OCI-LY7 (cell line): ENCODE measurements around the gene CFAP61. TPM values are rescaled to one million over a fixed set of nuclear protein-coding genes. Genes with fewer than 3 reads are reported as not detected.

Experiments used
- BruUV-seq: library from RNA; stranded (reverse); fragments of 400-500 nt; replicated peaks from 2 replicates; lab custom pipeline; 2021; lab: Mats Ljungman, UMichigan
- CTCF ChIA-PET: fragments of 300-600 bp; sonication (Branson Sonifier 250); formaldehyde crosslinking; loops from one replicate; lab custom pipeline; 2022; ENCODE audit warnings: antibody characterized with exemption; ENCODE audit not compliant: unreplicated experiment; lab: Charles Lee
- POLR2A ChIA-PET: fragments of 300-600 bp; sonication (Branson Sonifier 250); formaldehyde crosslinking; loops from one replicate; lab custom pipeline; 2022; ENCODE audit warnings: antibody characterized with exemption; lab: Charles Lee
- DNase-seq: peaks from one replicate; pipeline ENCODE4 v3.0.0-alpha.2; 2015; ENCODE audit warnings: low spot score
- H2AFZ ChIP-seq: fragments of 200-600 bp; sonication (generic), shearing (Covaris generic); 2 replicates; pipeline ENCODE4 v1.6.1; 2014; ENCODE audit warnings: mild to moderate bottlenecking, antibody characterized with exemption, low read length, moderate library complexity
- H3K27ac ChIP-seq: fragments of 200-600 bp; sonication (generic); 2 replicates; pipeline ENCODE4 v1.5.1; 2014; ENCODE audit warnings: mixed run types, low read depth, mild to moderate bottlenecking, moderate library complexity, low read length, inconsistent platforms; ENCODE audit not compliant: poor library complexity, severe bottlenecking
- H3K36me3 ChIP-seq: fragments of 200-600 bp; sonication (generic); 2 replicates; pipeline ENCODE4 v1.6.1; 2014; ENCODE audit warnings: mild to moderate bottlenecking, antibody characterized with exemption, low read length, moderate library complexity, mixed read lengths; ENCODE audit not compliant: insufficient read depth
- H3K4me1 ChIP-seq: fragments of 200-600 bp; sonication (generic); 2 replicates; pipeline ENCODE4 v1.5.1; 2014; ENCODE audit warnings: mild to moderate bottlenecking, low read length; ENCODE audit not compliant: insufficient read depth, poor library complexity, severe bottlenecking
- H3K4me2 ChIP-seq: fragments of 200-600 bp; sonication (generic); 2 replicates; pipeline ENCODE4 v1.6.1; 2014; ENCODE audit warnings: mild to moderate bottlenecking, low read length
- H3K4me3 ChIP-seq: fragments of 200-600 bp; sonication (generic); 2 replicates; pipeline ENCODE4 v1.5.1; 2014; ENCODE audit warnings: mild to moderate bottlenecking, low read depth, low read length; ENCODE audit not compliant: poor library complexity, severe bottlenecking
- H3K79me2 ChIP-seq: fragments of 200-600 bp; sonication (generic); 2 replicates; pipeline ENCODE4 v1.6.1; 2016; ENCODE audit warnings: low read depth, mild to moderate bottlenecking, low read length, moderate library complexity, mixed read lengths; ENCODE audit not compliant: insufficient read depth
- H3K9me2 ChIP-seq: fragments of 200-600 bp; sonication (generic); 2 replicates; pipeline ENCODE4 v1.6.1; 2016; ENCODE audit warnings: mild to moderate bottlenecking, low read length, mixed read lengths; ENCODE audit not compliant: insufficient read depth
- H3K9me3 ChIP-seq: fragments of 200-600 bp; sonication (generic); 2 replicates; pipeline ENCODE4 v1.6.1; 2014; ENCODE audit warnings: mild to moderate bottlenecking, mixed run types, low read length, mixed read lengths
- H4K20me1 ChIP-seq: fragments of 200-600 bp; sonication (generic); 2 replicates; pipeline ENCODE4 v1.6.1; 2014; ENCODE audit warnings: mild to moderate bottlenecking, antibody characterized with exemption, low read length, moderate library complexity, mixed read lengths; ENCODE audit not compliant: insufficient read depth
- CTCF ChIP-seq: fragments of 200-600 bp; sonication (generic); conservative IDR thresholded peaks from 2 replicates; pipeline ENCODE4 v1.5.1; 2014; ENCODE audit warnings: mild to moderate bottlenecking, antibody characterized with exemption, low read length, moderate library complexity, mixed read lengths
- EZH2phosphoT487 ChIP-seq: fragments of 200-600 bp; sonication (generic); IDR thresholded peaks from 2 replicates; pipeline ENCODE4 v1.6.1; 2018; ENCODE audit warnings: low read depth, borderline replicate concordance, mild to moderate bottlenecking, mixed run types, antibody characterized with exemption, low read length, moderate library complexity, mixed read lengths
- intact Hi-C: fragments of 100-400 bp; cut with micrococcal nuclease; formaldehyde crosslinking; loops from one replicate; pipeline ENCODE4 v1.10.0; 2022; ENCODE audit not compliant: unreplicated experiment
- total RNA-seq, 2 experiments: library from RNA; depleted of rRNA in 1 of 2; stranded (reverse); fragments of >200 nt in 1 of 2; shearing (Covaris generic) in 1 of 2; gene quantifications; 2 replicates each; pipeline ENCODE4 v1.2.3, GENCODE V29; 2014 to 2022

CFAP61 gene
- total RNA-seq, 2 experiments from 2014 or later, result 0.06 TPM; not detected in 1

GRCh38 chr20:20150241-20150640 is 97.9 kb downstream of the CFAP61 start:
- TF ChIP-seq CTCF, result no peak
- no peak for TF ChIP-seq EZH2phosphoT487
- CTCF ChIA-PET, result no interaction called here

GRCh38 chr20:20160520-20160919 is 108.2 kb downstream of the CFAP61 start:
- intact Hi-C loops, result no loop called here

More at GRCh38 chr20:20150241-20150640, 97.9 kb downstream of the CFAP61 start:
- no peaks in the 10 kb centered on the region for H3K79me2 ChIP-seq
- POLR2A ChIA-PET, result interaction anchor here (0.6 kb wide), 1 partner anchor 562 kb away, joined by 3 read pairs; the partner anchor contains the start of gene RALGAPA2
- H3K27ac ChIP-seq, result no peak overlapping the region
- BruUV-seq, result no TSS peak
- H3K36me3 ChIP-seq, result no peaks in the 10 kb centered on the region
- no peaks in the 10 kb centered on the region for H3K9me3 ChIP-seq
- no peak overlapping the region for H3K4me2 ChIP-seq
- DNase-seq, result no peak
- no peaks in the 10 kb centered on the region for H3K9me2 ChIP-seq
- no peak overlapping the region for H2AFZ ChIP-seq
- intact Hi-C loops, result no loop called here
- no peaks in the 10 kb centered on the region for H3K4me1 ChIP-seq
- no peak overlapping the region for H3K4me3 ChIP-seq
- H4K20me1 ChIP-seq, result no peaks in the 10 kb centered on the region

More at GRCh38 chr20:20160520-20160919, 108.2 kb downstream of the CFAP61 start:
- no peak for DNase-seq
- H3K36me3 ChIP-seq, result no peaks in the 10 kb centered on the region
- H3K9me2 ChIP-seq, result no peaks in the 10 kb centered on the region
- no TSS peak for BruUV-seq
- no peaks in the 10 kb centered on the region for H3K9me3 ChIP-seq
- H2AFZ ChIP-seq, result no peak overlapping the region
- ChIA-PET POLR2A (no interaction called here), CTCF (no interaction called here)
- H3K4me2 ChIP-seq, result no peak overlapping the region
- H3K4me1 ChIP-seq, result no peaks in the 10 kb centered on the region
- H3K27ac ChIP-seq, result no peak overlapping the region
- H4K20me1 ChIP-seq, result no peaks in the 10 kb centered on the region
- H3K79me2 ChIP-seq, result no peaks in the 10 kb centered on the region
- TF ChIP-seq EZH2phosphoT487 (no peak), CTCF (no peak)
- H3K4me3 ChIP-seq, result no peak overlapping the region
